ENCODE data around the gene MYT1.
A peak's percentile ranks its signal among the peaks of the same experiment; 100 is the strongest.
"Not testable (repeated sequence)": the region's sequence is repeated elsewhere in the genome, so short reads cannot be mapped to it uniquely, and the experiment has no call there.

Gene MYT1

DNA sequence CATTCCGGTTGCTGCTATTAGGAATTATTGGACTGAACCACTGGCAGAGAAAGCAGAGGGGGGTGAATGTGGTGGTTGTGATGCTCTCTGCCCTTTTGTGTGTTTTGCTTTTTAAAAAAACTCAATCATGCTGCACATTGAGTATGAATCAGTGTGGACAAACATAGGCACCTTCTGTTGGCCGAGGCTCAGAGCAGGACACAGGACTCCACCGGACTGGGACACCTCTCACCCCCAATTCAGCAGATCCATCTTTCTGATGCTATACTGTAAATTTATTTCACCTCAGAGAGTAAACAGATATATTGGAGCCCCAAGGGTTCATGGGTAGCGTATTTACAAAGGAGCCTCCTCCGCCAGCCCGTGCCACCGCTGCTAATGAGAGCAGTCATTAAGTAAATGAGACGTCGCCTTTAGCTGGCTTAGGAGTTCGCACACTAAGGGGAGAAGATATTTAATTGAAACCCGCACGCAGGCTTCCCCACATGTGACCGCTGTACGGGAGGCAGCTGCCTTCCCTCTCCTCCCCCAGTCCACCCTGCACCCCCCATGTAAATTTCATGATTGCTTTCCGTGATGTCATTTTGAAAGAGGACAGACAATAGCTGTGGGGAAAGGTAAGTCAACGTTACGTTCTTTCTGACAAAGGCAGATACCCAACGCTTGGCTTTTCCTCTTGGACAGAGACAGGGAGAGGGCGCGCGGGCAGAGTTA, at the start of gene MYT1:
MYT1 (plus strand) TSS at position 330 of the 714 bp plus-strand sequence. CDS start 34,410 bp downstream, outside the sequence.
- H3K4me1 ChIP-seq (ENCODE audit: insufficient read depth, poor library complexity, severe bottlenecking) = no peaks in the 10 kb centered on the region
- no peaks in the 10 kb centered on the region for H3K36me3 ChIP-seq (ENCODE audit: low read depth)
- TF ChIP-seq, protein P1, sequence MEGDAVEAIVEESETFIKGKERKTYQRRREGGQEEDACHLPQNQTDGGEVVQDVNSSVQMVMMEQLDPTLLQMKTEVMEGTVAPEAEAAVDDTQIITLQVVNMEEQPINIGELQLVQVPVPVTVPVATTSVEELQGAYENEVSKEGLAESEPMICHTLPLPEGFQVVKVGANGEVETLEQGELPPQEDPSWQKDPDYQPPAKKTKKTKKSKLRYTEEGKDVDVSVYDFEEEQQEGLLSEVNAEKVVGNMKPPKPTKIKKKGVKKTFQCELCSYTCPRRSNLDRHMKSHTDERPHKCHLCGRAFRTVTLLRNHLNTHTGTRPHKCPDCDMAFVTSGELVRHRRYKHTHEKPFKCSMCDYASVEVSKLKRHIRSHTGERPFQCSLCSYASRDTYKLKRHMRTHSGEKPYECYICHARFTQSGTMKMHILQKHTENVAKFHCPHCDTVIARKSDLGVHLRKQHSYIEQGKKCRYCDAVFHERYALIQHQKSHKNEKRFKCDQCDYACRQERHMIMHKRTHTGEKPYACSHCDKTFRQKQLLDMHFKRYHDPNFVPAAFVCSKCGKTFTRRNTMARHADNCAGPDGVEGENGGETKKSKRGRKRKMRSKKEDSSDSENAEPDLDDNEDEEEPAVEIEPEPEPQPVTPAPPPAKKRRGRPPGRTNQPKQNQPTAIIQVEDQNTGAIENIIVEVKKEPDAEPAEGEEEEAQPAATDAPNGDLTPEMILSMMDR (IDR thresholded peaks at IDR 0.05; ENCODE audit: poor library complexity, severe bottlenecking) = no peak
- H3K27ac ChIP-seq (ENCODE audit: poor library complexity, severe bottlenecking) = no peak within 1 kb of the TSS
- peaks cover 98% of the 10 kb centered on the region for H3K27me3 ChIP-seq (ENCODE audit: insufficient read depth, poor library complexity, severe bottlenecking)
- DNase-seq (ENCODE audit: low spot score) (no peak), ATAC-seq (ENCODE audit: low read depth) (no peak)
- H3K4me3 ChIP-seq (ENCODE audit: severe bottlenecking) = no peak within 1 kb of the TSS
- no peaks in the 10 kb centered on the region for H3K9me3 ChIP-seq (ENCODE audit: severe bottlenecking)

DNA sequence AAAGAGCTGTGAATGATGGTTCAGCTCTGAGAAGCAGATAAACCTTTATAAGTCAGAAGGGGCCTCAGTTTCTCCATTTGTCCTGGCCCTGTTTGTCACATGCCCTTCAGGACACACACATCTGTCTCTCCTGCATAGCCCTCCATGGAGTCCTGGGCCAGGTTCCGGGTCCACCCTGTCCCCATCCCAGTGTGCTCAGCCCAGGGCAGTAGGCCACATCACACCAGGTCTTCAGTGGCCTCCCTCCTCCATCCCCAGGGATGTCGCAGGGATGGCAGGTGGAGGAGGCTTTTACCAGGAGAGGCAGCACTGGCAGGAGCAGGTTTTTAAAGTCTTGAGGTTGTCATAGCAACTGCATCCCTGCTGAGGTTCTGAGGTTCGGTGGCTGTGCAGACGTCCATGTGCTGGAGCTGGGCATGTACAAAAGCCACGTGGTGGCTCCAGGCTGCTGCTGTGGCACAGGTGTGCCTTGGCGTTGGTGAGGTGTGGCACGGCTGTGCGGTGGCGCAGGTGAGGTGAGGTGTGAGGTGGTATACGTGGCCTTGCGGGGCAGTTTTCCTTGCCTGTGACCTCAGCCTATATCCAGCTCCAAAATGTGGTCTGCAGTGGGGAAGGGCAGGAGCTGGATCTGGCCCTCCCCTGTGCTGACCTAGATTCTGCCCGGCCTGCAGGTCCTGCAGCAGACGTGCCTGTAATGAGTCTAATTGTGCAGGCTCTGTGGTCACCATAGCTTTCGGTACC, 48.9 kb upstream of the MYT1 start:
- Histone ChIP-seq H3K27me3 (ENCODE audit: insufficient read depth, poor library complexity, severe bottlenecking) (no peaks in the 10 kb centered on the region), H3K36me3 (ENCODE audit: low read depth) (no peaks in the 10 kb centered on the region), H3K27ac (ENCODE audit: poor library complexity, severe bottlenecking) (no peak overlapping the region), H3K4me1 (ENCODE audit: insufficient read depth, poor library complexity, severe bottlenecking) (no peaks in the 10 kb centered on the region), H3K4me3 (ENCODE audit: severe bottlenecking) (no peak overlapping the region), H3K9me3 (ENCODE audit: severe bottlenecking) (no peaks in the 10 kb centered on the region)
- TF ChIP-seq, protein P1 (IDR thresholded peaks at IDR 0.05; ENCODE audit: poor library complexity, severe bottlenecking) = no peak
- ATAC-seq (ENCODE audit: low read depth) (peak; percentile 1; the same call in 1 of the 3 replicates), DNase-seq (ENCODE audit: low spot score) (peak; percentile 82)

DNA sequence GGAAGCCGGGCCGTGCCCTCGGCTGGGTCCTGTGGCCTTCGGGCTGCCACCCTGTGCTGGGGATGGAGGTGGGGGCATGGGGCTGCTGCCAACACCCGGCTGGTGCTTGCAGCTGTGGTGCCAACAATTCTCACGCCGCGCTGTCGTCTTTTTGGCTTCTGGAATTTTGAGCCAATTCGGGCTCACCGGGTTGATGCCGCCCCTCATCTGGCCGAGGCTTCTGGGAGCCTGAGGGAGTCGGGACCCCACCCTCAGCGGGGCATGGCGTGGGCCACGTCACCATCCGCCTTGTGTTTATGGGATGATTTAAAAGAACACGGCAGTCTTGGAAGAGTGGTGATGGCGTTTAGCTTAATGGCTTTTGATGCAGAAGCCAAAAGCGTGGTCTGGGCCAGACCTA, 48.2 kb upstream of the MYT1 start:
- no peaks in the 10 kb centered on the region for H3K9me3 ChIP-seq (ENCODE audit: severe bottlenecking)
- H3K27me3 ChIP-seq (ENCODE audit: insufficient read depth, poor library complexity, severe bottlenecking) = peaks cover 5% of the 10 kb centered on the region
- no peak overlapping the region for H3K4me3 ChIP-seq (ENCODE audit: severe bottlenecking)
- TF ChIP-seq, protein P1 (IDR thresholded peaks at IDR 0.05; ENCODE audit: poor library complexity, severe bottlenecking) = no peak
- ATAC-seq (ENCODE audit: low read depth) (no peak), DNase-seq (ENCODE audit: low spot score) (peak; percentile 80)
- no peak overlapping the region for H3K27ac ChIP-seq (ENCODE audit: poor library complexity, severe bottlenecking)
- no peaks in the 10 kb centered on the region for H3K4me1 ChIP-seq (ENCODE audit: insufficient read depth, poor library complexity, severe bottlenecking)
- H3K36me3 ChIP-seq (ENCODE audit: low read depth) = no peaks in the 10 kb centered on the region

DNA sequence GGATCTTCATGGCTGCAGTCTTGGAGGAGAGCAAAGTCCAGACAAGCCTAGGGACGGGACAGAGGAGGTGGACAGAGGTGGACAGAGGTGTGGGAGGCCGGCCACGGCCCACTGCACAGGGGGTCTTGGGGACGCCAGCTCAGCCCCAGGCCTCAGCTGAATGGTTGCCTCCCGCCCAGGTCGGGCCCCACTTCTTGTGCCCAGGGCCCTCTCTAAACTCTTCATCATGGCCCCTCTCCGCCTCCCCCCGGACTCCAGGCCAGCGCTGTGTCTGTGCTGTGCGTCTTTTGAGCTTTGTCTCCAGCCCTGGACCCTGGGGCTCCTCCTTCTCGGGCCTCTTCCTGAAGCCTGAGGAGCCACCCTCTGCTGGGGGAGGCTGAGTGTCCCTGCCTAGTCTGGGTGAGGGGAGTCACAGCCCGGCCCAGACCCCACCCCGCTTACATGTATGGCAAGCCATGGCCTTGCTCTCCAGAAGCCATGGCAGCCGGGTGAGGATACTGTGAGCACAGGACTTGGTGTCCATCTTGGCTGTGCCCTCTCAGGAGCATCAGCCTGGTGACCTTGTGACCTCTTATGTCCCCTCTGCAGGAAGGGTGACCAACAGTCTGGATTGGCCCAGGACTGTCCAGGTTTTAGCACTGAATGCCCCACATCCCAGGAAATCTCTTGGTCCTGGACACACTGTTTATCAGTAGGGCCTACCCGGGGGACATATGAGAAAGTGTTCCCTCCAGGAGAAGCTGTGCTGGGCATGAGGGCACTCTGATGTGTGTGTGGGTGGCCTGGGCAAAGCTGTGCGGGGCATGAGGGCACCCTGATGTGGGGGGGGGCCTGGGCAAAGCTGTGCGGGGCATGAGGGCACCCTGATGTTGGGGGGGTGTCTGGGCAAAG, 47.5 kb upstream of the MYT1 start:
- peak; percentile 84 for DNase-seq (ENCODE audit: low spot score)
- no peaks in the 10 kb centered on the region for H3K9me3 ChIP-seq (ENCODE audit: severe bottlenecking)
- no peak for ATAC-seq (ENCODE audit: low read depth)
- no peaks in the 10 kb centered on the region for H3K36me3 ChIP-seq (ENCODE audit: low read depth)
- no peak overlapping the region for H3K27ac ChIP-seq (ENCODE audit: poor library complexity, severe bottlenecking)
- peaks cover 13% of the 10 kb centered on the region for H3K27me3 ChIP-seq (ENCODE audit: insufficient read depth, poor library complexity, severe bottlenecking)
- no peaks in the 10 kb centered on the region for H3K4me1 ChIP-seq (ENCODE audit: insufficient read depth, poor library complexity, severe bottlenecking)
- TF ChIP-seq, protein P1 (IDR thresholded peaks at IDR 0.05; ENCODE audit: poor library complexity, severe bottlenecking) = no peak
- H3K4me3 ChIP-seq (ENCODE audit: severe bottlenecking) = no peak overlapping the region

DNA sequence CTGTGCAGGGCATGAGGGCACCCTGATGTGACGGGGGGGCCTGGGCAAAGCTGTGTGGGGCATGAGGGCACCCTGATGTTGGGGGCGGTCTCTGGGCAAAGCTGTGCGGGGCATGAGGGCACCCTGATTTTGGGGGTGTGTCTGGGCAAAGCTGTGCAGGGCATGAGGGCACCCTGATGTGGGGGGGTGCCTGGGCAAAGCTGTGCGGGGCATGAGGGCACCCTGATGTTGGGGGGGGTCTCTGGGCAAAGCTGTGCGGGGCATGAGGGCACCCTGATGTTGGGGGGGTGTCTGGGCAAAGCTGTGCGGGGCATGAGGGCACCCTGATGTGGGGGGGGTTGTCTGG, 46.8 kb upstream of the MYT1 start:
- not testable (repeated sequence) for H3K4me3 ChIP-seq (ENCODE audit: severe bottlenecking); H3K9me3 ChIP-seq (ENCODE audit: severe bottlenecking); H3K27ac ChIP-seq (ENCODE audit: poor library complexity, severe bottlenecking); H3K4me1 ChIP-seq (ENCODE audit: insufficient read depth, poor library complexity, severe bottlenecking); ATAC-seq (ENCODE audit: low read depth); DNase-seq (ENCODE audit: low spot score); H3K36me3 ChIP-seq (ENCODE audit: low read depth)
- H3K27me3 ChIP-seq (ENCODE audit: insufficient read depth, poor library complexity, severe bottlenecking) = peaks cover 19% of the 10 kb centered on the region

Data from RWPE2 (cell line).